Body of pancreas (tissue), 4 donors: Measurements from ENCODE around the gene MAP10. TPM values are rescaled to one million over a fixed set of nuclear protein-coding genes. Genes with fewer than 3 reads are reported as not detected.

Source experiments
- ATAC-seq: fragments of 150-250 bp; one replicate; pipeline ENCODE4 v1.9.1; 2016
- DNase-seq, 4 donors: peaks; one replicate each; pipeline ENCODE4 v3.0.0-alpha.2; 2019
- H3K27ac ChIP-seq, 4 donors: fragments of 200-600 bp; sonication (generic); 1 replicate in 3 of 4; 2 replicates in 1 of 4; pipeline versions ENCODE4 v1.5.1 to v1.6.1; 2016 to 2019; ENCODE audit warnings: mild to moderate bottlenecking in 1 of 4, mixed read lengths in 1 of 4, moderate library complexity in 1 of 4
- H3K27me3 ChIP-seq, 2 donors: fragments of 200-600 bp; sonication (generic); one replicate each; pipeline ENCODE4 v1.6.0; 2016; ENCODE audit warnings: mild to moderate bottlenecking in 1 of 2
- H3K36me3 ChIP-seq, 2 donors: fragments of 200-600 bp; sonication (generic); replicated peaks in 1 of 2; 2 replicates each; pipeline ENCODE4 v1.5.1; 2016; ENCODE audit warnings: low read depth in 2 of 2; ENCODE audit not compliant: insufficient read depth in 1 of 2
- H3K4me1 ChIP-seq: fragments of 200-600 bp; sonication (generic); one replicate; pipeline ENCODE4 v1.6.0; 2016
- H3K4me3 ChIP-seq, 2 donors: fragments of 200-600 bp; sonication (generic); 1 replicate in 1 of 2; 2 replicates in 1 of 2; pipeline ENCODE4 v1.5.1; 2016 to 2019
- H3K9me3 ChIP-seq, 3 donors: fragments of 200-600 bp; sonication (generic); 1 replicate in 2 of 3; 2 replicates in 1 of 3; pipeline ENCODE4 v1.5.1; 2016
- CTCF ChIP-seq, 7 experiments: fragments of 450-650 bp in 4 of 7; fragments of 200-600 bp in 3 of 7; sonication (generic) in 3 of 7; IDR thresholded peaks; one replicate each; pipeline ENCODE4 v1.5.1; 2016 to 2019; ENCODE audit warnings: antibody characterized with exemption in 7 of 7
- POLR2A ChIP-seq, 3 donors: fragments of 450-650 bp; IDR thresholded peaks; one replicate each; pipeline ENCODE4 v1.6.1; 2016; ENCODE audit warnings: antibody characterized with exemption in 3 of 3, mild to moderate bottlenecking in 2 of 3
- WGBS, 2 donors: methylation state at CpG; one replicate each; pipeline ENCODE4 v1.1.5; 2017; 5-methylcytosine and 5-hydroxymethylcytosine counted together
- intact Hi-C: fragments of 100-400 bp; cut with DNase I; formaldehyde crosslinking; loops from one replicate; pipeline ENCODE4 v1.15.1; 2023
- total RNA-seq, 2 donors: library from RNA; depleted of rRNA; stranded (reverse); fragments of >200 nt; gene quantifications; one replicate each; pipeline ENCODE4 v1.1.0, GENCODE V29; 2016

The MAP10 gene
- total RNA-seq, 2 donors from 2014 or later: 2.3 to 4.2 TPM

DNA sequence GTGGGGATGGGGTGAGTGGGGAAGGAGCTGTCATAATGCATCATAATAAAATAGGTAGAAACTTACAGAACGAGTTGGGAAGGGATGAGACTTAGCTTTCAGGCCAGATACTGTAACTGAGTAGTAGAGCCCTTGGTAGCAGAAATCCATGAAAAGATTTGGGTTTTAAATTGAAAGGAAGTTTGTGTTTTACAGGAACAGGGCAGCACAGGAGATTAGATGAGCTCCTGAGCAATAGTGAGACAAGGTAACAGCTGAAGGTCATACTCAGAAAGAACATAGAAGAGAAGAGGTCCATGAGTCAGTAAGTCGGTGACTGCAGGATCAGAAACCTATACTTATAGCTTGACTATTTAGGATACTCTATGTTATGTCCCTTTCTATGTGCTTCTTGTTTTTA lies 7.3 kb downstream of the MAP10 start:
- no peak overlapping the region for H3K4me3 ChIP-seq
- WGBS, 2 donors: 68 to 78% methylated on average over 2 of the region's 2 CpGs
- no peaks in the 10 kb centered on the region for H3K4me1 ChIP-seq
- TF ChIP-seq POLR2A (IDR thresholded peaks at IDR 0.05) (no peak), CTCF (IDR thresholded peaks at IDR 0.05) (no peak)
- ATAC-seq: no peak
- H3K36me3 ChIP-seq: no peaks in the 10 kb centered on the region
- no peak overlapping the region for H3K27ac ChIP-seq
- no peaks in the 10 kb centered on the region for H3K27me3 ChIP-seq
- H3K9me3 ChIP-seq: no peaks in the 10 kb centered on the region
- no peak for DNase-seq
- intact Hi-C loops: no loop called here

DNA sequence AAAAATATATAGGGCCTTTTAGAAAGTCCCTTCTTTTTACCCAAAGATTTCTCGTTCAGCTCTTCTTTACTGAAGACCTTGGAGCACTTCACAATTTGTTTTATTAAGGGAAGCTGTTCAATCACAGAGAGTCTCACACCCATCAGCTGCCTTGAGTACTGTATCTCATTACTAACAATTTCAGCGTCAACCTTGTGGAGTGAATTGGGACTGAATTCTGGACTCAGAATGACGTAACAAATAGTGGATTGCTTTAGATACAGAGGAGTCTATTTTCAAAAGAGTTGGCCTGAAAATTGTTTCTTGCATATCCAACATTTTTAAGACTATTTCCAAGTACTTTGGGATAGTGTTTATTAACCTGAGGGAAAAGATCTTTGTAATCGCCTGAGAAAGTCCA lies 7.9 kb downstream of the MAP10 start:
- TF ChIP-seq POLR2A (IDR thresholded peaks at IDR 0.05): no peak
- no peak for DNase-seq
- WGBS, 2 donors: 57 to 73% methylated on average over 4 of the region's 4 CpGs
- no peak for ATAC-seq
- no peaks in the 10 kb centered on the region for H3K36me3 ChIP-seq
- no peaks in the 10 kb centered on the region for H3K4me1 ChIP-seq
- no peaks in the 10 kb centered on the region for H3K9me3 ChIP-seq
- H3K27me3 ChIP-seq: no peaks in the 10 kb centered on the region
- intact Hi-C loops: no loop called here
- H3K4me3 ChIP-seq: no peak overlapping the region
- no peak overlapping the region for H3K27ac ChIP-seq

DNA sequence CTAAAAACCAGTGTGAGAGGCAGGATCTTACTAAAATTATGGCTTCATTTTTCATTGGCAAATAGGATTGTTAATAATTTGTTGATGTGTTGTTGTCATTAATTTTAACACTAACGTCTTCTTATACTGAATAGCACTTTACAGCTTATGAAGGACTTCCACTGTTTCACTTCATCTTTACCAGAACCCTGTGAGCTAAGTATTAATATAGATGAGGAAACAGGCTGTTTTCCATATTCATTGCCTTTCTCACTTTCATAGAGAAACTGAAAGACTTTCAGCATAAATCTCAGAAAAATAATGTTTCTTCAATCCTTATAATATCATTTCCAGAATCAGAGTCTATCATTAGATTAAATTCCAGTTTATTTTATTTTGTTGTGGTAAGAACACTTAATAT lies 8.5 kb downstream of the MAP10 start:
- no peaks in the 10 kb centered on the region for H3K36me3 ChIP-seq
- ATAC-seq: no peak
- H3K9me3 ChIP-seq: no peaks in the 10 kb centered on the region
- no peak for DNase-seq
- whole genome bisulfite sequencing, 2 donors: 53 to 58% methylated on average over 1 of the region's 1 CpG
- H3K27ac ChIP-seq: no peak overlapping the region
- intact Hi-C loops: no loop called here
- H3K27me3 ChIP-seq: no peaks in the 10 kb centered on the region
- H3K4me1 ChIP-seq: no peaks in the 10 kb centered on the region
- H3K4me3 ChIP-seq: no peak overlapping the region
- TF ChIP-seq CTCF (IDR thresholded peaks at IDR 0.05): no peak
- no peak for TF ChIP-seq POLR2A (IDR thresholded peaks at IDR 0.05)

DNA sequence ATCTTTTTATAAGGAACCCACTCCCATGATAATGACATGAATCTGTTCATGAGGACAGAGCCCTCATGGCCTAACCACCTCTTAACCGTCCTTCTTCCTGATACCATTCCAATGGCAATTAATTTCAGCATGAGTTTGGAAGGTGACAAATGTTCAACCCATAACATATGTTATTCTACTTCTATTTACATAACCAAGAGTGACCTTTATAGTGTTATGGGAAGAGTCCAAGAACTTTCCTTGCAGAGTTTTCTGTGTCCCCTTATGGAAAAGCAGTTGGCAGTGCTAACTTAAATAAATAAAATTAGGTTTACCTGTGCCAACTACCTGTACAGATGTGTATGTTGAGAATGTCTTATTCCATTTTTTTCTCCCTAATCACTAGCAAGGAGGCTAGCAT lies 11.1 kb downstream of the MAP10 start:
- no peaks in the 10 kb centered on the region for H3K27me3 ChIP-seq
- no peaks in the 10 kb centered on the region for H3K9me3 ChIP-seq
- TF ChIP-seq CTCF (IDR thresholded peaks at IDR 0.05) (no peak), POLR2A (IDR thresholded peaks at IDR 0.05) (no peak)
- no peak overlapping the region for H3K4me3 ChIP-seq
- H3K27ac ChIP-seq: no peak overlapping the region
- intact Hi-C loops: no loop called here
- no peaks in the 10 kb centered on the region for H3K36me3 ChIP-seq
- DNase-seq (no peak), ATAC-seq (no peak)
- H3K4me1 ChIP-seq: no peaks in the 10 kb centered on the region
- WGBS, 2 donors: 65 to 73% methylated on average over 1 of the region's 1 CpG

- Histone ChIP-seq H3K27me3 (no peaks in the 10 kb centered on the region), H3K4me1 (no peaks in the 10 kb centered on the region), H3K36me3 (no peaks in the 10 kb centered on the region), H3K27ac (no peak overlapping the region), H3K4me3 (no peak overlapping the region), H3K9me3 (no peaks in the 10 kb centered on the region)
- ATAC-seq: no peak
- WGBS, 2 donors: 78 to 79% methylated on average over 2 of the region's 2 CpGs
- no peak for DNase-seq
- TF ChIP-seq POLR2A (IDR thresholded peaks at IDR 0.05) (no peak), CTCF (IDR thresholded peaks at IDR 0.05) (no peak)
- intact Hi-C loops: no loop called here
These were observed 12.8 kb downstream of the MAP10 start for GRCh38 chr1:232818040-232818439.
